Fibroblast of pulmonary artery (primary cell): ENCODE results near the gene PSMA7.

Experiments
- DNase-seq: peaks from one replicate; pipeline ENCODE4 v3.0.0-alpha.2; 2010; ENCODE audit warnings: low read depth
- H3K4me3 ChIP-seq: replicated peaks from 2 replicates; pipeline ENCODE4 v1.5.1; 2011; ENCODE audit warnings: low read depth, mild to moderate bottlenecking, control low read depth, low read length, moderate library complexity
- TF ChIP-seq, protein P1 (sequence below): IDR thresholded peaks from 2 replicates; pipeline ENCODE4 v1.5.1; 2011; ENCODE audit warnings: mild to moderate bottlenecking, control low read depth, low read length, inconsistent platforms; ENCODE audit errors: missing control alignments

Gene PSMA7

DNA sequence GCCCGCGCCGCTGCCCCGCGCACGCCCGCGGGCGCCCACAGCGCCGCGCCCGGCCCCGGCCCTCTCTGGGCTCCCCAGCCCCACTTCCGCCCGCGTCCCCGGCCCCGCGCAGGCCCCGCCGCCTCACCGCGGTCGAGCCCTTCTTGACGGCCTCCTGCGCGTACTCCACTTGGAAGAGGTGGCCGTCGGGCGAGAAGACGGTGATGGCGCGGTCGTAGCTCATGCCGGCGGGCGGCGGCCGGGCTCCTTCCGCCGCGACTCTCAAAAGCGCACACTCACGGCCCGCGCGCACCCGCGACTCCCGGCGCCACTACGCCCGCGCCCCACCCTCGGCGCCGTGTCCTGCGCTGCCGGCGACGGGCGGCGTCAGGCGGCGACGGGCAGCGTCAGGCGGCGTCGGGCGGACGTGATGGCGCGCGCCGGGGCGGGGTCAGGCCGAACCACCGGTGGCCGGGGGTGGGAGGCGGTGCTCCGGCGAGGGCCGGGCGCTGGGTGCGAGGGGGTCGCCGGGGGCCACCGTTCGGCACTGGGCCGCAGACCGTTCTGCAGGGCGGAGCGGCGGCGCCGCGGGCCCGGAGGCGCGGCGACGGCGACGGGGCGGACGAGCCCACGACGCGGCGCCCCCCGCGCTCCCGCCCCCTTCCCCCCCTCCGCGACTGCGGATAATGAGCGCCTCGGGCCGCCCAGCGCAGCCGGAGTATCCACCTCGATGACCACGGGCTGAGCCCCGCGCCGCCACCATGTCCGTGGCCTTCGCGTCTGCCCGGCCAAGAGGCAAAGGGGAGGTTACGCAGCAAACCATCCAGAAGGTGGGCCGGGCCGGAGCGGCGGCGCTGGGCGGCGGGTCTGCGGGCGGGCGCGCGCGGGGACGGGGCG, at the start of gene PSMA7, which contains the start of gene SS18L1:
TSS of gene PSMA7 (minus strand) at position 314 of the 876 bp plus-strand sequence. CDS start at position 223, 91 bp downstream.
TSS of gene SS18L1 (plus strand) at position 689 of the 876 bp plus-strand sequence. CDS start at position 741, 52 bp downstream.
- DNase-seq = peak; percentile 88
- peak within 1 kb of the TSS; percentile 76 for H3K4me3 ChIP-seq
- TF ChIP-seq, protein P1, sequence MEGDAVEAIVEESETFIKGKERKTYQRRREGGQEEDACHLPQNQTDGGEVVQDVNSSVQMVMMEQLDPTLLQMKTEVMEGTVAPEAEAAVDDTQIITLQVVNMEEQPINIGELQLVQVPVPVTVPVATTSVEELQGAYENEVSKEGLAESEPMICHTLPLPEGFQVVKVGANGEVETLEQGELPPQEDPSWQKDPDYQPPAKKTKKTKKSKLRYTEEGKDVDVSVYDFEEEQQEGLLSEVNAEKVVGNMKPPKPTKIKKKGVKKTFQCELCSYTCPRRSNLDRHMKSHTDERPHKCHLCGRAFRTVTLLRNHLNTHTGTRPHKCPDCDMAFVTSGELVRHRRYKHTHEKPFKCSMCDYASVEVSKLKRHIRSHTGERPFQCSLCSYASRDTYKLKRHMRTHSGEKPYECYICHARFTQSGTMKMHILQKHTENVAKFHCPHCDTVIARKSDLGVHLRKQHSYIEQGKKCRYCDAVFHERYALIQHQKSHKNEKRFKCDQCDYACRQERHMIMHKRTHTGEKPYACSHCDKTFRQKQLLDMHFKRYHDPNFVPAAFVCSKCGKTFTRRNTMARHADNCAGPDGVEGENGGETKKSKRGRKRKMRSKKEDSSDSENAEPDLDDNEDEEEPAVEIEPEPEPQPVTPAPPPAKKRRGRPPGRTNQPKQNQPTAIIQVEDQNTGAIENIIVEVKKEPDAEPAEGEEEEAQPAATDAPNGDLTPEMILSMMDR = no peak

DNA sequence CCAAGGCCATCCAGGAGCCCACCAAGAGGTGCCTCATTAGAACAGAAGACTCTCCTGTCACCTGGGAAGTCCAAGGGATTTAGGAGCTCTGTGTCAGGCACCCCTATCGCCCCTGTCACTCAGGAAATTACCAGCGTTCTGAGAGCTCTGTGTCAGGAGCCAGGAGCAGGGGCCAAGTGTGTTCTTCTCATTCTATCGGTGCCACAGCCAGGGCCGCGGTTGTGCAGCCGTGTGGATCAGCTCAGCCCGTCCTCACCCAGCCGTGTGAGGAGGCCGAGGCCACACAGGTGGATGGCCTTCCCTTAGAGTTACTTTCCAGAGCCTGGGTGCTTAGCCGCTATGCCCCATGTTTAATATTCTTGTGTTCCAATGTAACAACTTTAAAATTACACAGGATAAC, 49.4 kb upstream of the PSMA7 start:
- H3K4me3 ChIP-seq = no peak overlapping the region
- DNase-seq = no peak
- TF ChIP-seq, protein P1 = no peak

DNA sequence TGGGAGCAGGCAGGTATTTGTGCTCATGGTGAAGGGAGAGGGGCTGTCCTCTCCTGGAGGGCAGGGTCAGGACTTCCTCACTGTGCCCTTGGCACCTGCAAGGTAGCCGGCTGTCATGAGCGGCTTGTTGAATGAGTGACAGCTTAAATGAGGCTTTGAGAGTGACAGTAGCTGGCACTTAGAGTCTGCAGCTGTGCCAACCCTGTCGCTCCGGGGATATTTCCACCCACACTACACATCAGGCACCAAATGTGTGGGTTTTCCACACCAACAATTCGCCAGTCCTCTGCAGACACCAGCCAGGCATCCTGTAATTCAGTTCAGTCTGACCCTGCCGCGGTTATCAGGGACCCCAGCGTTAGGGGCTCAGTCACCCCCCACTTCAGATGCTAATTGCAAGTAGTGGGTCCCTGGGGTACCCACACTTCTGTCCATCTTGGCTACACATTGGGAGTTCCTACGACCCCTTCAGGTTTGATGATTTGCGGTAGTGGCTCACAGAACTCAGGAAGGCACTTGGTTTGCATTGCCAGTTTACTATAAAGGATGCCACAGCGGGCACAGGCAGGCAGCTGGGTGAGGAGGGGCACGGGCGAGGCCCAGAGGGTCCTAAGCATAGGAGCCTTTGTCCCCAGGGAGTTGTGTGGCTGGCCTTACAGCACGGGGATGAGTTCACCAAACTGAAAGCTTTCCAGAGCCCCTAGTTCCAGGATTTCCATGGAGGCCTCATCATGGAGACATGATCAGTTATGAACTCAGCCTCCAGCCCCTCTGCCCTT, 48.8 kb upstream of the PSMA7 start:
- TF ChIP-seq, protein P1 = no peak
- DNase-seq = no peak
- no peak overlapping the region for H3K4me3 ChIP-seq

DNA sequence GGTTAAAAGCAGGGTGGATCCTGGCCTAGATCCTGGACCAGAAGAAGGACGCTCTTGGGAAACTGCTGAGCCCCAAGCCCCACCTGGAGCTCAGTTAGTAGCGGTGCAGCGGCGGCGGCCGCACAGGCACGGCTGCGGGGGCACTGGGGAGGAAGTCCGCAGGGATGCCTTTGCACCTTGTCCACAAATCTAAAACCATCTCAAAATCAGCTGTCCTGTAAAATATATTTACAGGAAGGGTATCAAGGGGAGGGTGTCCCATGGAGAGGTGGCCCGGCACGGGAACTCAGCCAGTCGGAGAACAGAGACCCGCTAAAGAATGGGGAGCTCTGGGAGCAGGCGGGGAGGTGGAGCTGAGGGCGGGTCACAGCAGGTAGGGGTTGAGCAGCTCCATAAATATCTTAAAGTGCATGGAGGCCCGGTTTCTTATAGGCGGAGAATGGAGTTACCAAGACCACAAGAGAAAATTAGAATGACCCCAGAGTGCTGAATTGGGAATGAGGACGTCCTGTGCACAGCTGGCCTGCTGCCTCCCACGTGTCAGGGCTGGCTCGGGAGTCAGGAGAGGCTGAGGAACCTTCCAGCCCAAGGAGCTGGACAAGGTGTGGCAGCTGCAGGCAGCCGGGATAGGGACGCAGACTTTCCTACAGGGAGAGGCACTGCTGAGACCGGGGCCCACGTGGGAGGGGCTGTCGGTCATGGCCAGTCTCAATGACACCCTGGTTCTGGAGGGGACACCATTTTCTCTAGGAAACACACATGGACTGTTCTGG, 47.6 kb upstream of the PSMA7 start:
- TF ChIP-seq, protein P1 = no peak
- no peak overlapping the region for H3K4me3 ChIP-seq
- DNase-seq = no peak

DNA sequence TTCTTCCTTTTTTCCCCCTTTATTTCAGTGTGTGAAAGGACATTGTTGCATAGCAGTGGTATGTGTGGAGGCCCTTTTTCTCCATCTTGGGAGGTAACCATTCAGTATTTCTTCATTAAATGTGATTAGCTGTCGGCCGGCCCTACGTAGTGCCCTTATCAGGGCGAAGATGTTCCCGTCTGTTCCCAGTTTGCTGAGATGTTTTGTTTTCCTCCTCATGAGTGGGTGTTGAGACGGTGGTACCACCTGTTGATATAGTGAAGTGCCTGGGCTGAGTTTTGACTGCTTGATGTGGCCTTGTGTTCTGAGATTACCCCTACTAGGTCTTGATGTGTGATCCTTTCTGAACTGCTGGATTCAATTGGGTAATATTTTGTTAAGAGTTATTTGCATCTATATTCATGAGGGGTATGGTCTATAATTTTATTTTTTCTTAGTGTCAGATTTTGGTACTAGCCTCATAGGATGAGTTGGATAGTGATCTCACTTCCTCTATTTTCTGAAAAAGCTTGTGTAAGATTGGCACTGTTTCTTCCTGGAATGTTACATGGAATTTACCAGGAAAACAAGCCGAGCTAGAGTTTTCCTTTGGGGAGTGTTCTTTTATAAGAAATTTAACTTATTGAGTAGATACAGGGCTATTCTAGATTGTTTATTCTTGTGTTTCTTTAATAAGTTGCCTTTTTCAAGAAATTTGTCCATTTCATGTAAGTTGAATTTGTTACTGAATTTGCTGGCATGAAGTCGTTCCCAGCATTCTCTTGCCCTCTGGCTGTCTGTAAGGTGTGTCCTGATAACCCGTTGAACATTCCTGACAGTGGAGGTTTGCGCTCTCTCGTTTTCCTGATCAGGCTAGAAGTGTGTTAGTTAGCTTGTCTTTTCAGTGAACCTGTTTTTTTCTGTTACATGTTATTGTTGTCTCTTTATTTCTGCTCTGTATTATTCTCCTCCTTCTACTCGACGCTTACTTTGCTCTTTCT, 44.0 kb upstream of the PSMA7 start:
- no peak overlapping the region for H3K4me3 ChIP-seq
- TF ChIP-seq, protein P1 = no peak
- peak; percentile 65 for DNase-seq
